Measurements from ENCODE around the gene BMF. TPM values are rescaled to one million over a fixed set of nuclear protein-coding genes. Genes with fewer than 3 reads are reported as not detected.

The BMF gene
- total RNA-seq, 1 experiment from 2014 or later: 6.7 TPM

Other genes with a start within 250 kb of the BMF start
- gene GPR176, start 188.6 kb downstream of the BMF start, total RNA-seq (2014; rRNA removed; shearing (Covaris generic)): 14.8 and 16.1 TPM in 2 replicates
- gene EIF2AK4, start 174.8 kb downstream of the BMF start, total RNA-seq (2014; rRNA removed; shearing (Covaris generic)): 43.3 and 45.2 TPM in 2 replicates
- 406 and 411 TPM in 2 replicates for gene SRP14, start 69.7 kb downstream of the BMF start, total RNA-seq (2014; rRNA removed; shearing (Covaris generic))
- 90.7 and 105 TPM in 2 replicates for gene BUB1B, start 52.2 kb upstream of the BMF start, total RNA-seq (2014; rRNA removed; shearing (Covaris generic))
- not detected in 2 replicates for gene PAK6, start 130.2 kb upstream of the BMF start, total RNA-seq (2014; rRNA removed; shearing (Covaris generic))
- gene ANKRD63, start 174.2 kb upstream of the BMF start, total RNA-seq (2014; rRNA removed; shearing (Covaris generic)): 0.12 and 0.35 TPM in 2 replicates
- gene PLCB2, start 199.1 kb upstream of the BMF start, total RNA-seq (2014; rRNA removed; shearing (Covaris generic)): 2.0 and 2.9 TPM in 2 replicates
- gene INAFM2, start 214.8 kb upstream of the BMF start, total RNA-seq (2014; rRNA removed; shearing (Covaris generic)): 23.4 and 24.1 TPM in 2 replicates
- 2.4 and 3.2 TPM in 2 replicates for gene CCDC9B, start 232.1 kb upstream of the BMF start, total RNA-seq (2014; rRNA removed; shearing (Covaris generic))
- not detected in 2 replicates for gene PHGR1, start 242.2 kb upstream of the BMF start, total RNA-seq (2014; rRNA removed; shearing (Covaris generic))
- 0.22 and 0.38 TPM in 2 replicates for gene DISP2, start 249.3 kb upstream of the BMF start, total RNA-seq (2014; rRNA removed; shearing (Covaris generic))

Data from SJCRH30 (cell line).